Effector memory CD4-positive, alpha-beta T cell (primary cell): ENCODE results near the gene PAPSS1.

Experiments used
- DNase-seq, 3 donors: peaks; one replicate each; pipeline ENCODE4 v3.0.0-alpha.2; 2020
- H3K27ac ChIP-seq: 2 replicates; pipeline ENCODE4 v1.7.0; 2013; ENCODE audit warnings: mild to moderate bottlenecking, low read length, moderate library complexity; ENCODE audit not compliant: insufficient read depth, poor library complexity, severe bottlenecking
- H3K27me3 ChIP-seq: replicated peaks from 2 replicates; pipeline ENCODE4 v1.7.0; 2013; ENCODE audit warnings: mild to moderate bottlenecking, low read length; ENCODE audit not compliant: insufficient read depth, control insufficient read depth, poor library complexity, severe bottlenecking
- H3K36me3 ChIP-seq: 2 replicates; pipeline ENCODE4 v1.7.0; 2013; ENCODE audit warnings: mild to moderate bottlenecking, low read length, moderate library complexity; ENCODE audit not compliant: control insufficient read depth, insufficient read depth
- H3K4me1 ChIP-seq: 2 replicates; pipeline ENCODE4 v1.7.0; 2013; ENCODE audit warnings: low read length, mild to moderate bottlenecking; ENCODE audit not compliant: control insufficient read depth, insufficient read depth, poor library complexity, severe bottlenecking
- H3K4me3 ChIP-seq: 2 replicates; pipeline ENCODE4 v1.7.0; 2013; ENCODE audit warnings: low read length, low read depth, mild to moderate bottlenecking; ENCODE audit not compliant: insufficient read depth, poor library complexity, severe bottlenecking
- H3K9me3 ChIP-seq: 2 replicates; pipeline ENCODE4 v1.7.0; 2013; ENCODE audit warnings: mild to moderate bottlenecking, low read length, moderate library complexity; ENCODE audit not compliant: control insufficient read depth

PAPSS1 gene

DNA sequence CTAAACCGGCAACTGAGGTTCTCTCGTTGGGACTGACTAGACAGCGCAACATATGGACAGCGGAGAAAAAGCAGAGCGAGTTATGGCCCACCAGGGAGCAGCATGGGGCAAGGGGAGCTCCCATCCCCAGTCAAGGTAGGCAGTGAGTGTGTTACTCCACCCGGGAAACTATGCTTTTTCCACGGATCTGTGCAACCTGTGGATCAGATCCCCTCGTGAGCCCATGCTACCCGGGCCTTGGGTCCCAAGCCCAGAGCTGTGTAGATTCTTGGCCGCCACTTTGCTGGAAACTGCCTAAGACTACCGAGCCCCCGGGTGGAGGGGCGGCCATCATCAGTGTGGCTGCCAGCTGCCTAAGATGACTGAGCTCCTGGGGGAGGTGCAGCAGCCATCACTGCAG, 140.9 kb downstream of the PAPSS1 start:
- Histone ChIP-seq H3K9me3 (no peaks in the 10 kb centered on the region), H3K36me3 (no peaks in the 10 kb centered on the region), H3K27me3 (no peaks in the 10 kb centered on the region), H3K4me1 (no peaks in the 10 kb centered on the region), H3K27ac (no peak overlapping the region), H3K4me3 (no peak overlapping the region)
- no peak for DNase-seq

DNA sequence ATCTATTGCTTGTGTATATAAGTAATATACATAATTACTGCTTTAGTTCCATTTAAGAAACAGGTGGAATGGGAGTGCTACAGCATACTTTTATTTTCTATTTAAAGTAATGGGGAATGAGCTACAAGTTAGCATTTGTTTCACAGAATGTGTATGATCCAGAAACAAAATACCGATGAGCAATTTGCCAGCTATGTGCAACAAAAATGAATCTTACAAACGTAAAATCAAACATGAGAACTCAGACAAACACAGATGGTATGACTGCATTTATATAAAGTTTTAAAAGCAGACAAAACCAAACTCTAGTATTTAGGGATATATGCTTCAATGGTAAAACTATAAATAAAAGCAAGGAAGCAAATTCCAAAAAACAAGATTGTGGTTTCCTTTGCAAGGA, 141.7 kb downstream of the PAPSS1 start:
- no peaks in the 10 kb centered on the region for H3K27me3 ChIP-seq
- no peaks in the 10 kb centered on the region for H3K4me1 ChIP-seq
- H3K4me3 ChIP-seq = no peak overlapping the region
- no peaks in the 10 kb centered on the region for H3K9me3 ChIP-seq
- H3K27ac ChIP-seq = no peak overlapping the region
- H3K36me3 ChIP-seq = no peaks in the 10 kb centered on the region
- no peak for DNase-seq

DNA sequence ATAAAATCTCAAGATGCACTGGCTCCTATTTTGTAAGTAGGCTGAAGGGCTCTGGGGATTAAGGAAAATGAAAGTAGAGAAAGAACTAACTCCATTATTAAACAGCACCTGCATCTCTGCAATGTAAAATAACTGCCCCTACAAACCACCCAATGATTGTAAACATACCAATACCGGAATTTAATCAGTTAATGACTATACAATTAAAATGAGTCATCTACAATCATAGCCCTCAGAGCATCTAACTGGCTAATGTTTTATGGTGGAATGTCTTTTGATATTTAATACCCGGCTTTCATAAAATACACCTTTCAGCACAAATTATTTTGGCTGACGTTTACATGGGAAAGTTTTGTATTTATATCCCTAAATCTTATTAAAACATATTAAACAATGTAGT, 142.3 kb downstream of the PAPSS1 start:
- Histone ChIP-seq H3K27ac (no peak overlapping the region), H3K36me3 (no peaks in the 10 kb centered on the region), H3K4me3 (no peak overlapping the region), H3K4me1 (no peaks in the 10 kb centered on the region), H3K9me3 (no peaks in the 10 kb centered on the region), H3K27me3 (no peaks in the 10 kb centered on the region)
- DNase-seq = no peak

DNA sequence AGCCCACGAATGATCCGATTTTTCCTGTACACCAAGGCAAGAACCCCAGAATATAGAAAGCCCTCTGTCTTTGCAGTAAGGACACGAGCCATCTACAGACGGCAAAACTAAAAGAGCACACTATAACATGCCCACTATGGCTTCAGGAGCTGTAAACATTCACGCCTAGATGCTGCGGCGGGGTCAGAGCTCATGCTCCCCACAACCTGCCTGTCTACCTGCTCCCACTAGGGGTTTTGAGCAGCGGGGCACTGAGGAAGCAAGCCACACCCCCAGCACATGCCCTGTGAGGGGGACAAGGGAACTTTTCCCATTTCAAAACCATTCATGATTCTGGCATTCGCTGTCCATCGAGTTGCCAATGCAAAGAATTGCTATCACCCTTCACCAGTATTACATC, 144.8 kb downstream of the PAPSS1 start:
- DNase-seq = no peak
- Histone ChIP-seq H3K4me1 (no peaks in the 10 kb centered on the region), H3K36me3 (no peaks in the 10 kb centered on the region), H3K27me3 (no peaks in the 10 kb centered on the region), H3K27ac (no peak overlapping the region), H3K9me3 (no peaks in the 10 kb centered on the region), H3K4me3 (no peak overlapping the region)

DNA sequence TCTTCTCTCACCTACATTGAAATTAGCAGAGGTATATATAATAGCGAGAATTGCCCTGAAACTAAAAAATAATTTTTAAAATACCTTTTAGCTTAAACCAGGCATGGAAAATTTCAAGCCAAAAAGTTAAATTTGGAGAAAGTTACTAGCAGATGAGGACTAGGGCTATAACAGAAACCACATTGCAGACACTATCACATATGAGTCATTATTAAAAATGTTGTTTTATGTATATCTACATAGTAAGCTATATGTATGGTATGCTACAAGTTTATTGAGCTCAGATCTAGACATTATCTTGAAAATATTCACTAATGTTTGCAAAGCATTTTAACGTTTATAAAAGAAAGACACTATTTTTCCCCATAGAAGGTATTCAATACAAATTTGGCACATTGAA, 147.8 kb downstream of the PAPSS1 start:
- no peaks in the 10 kb centered on the region for H3K9me3 ChIP-seq
- no peaks in the 10 kb centered on the region for H3K4me1 ChIP-seq
- H3K36me3 ChIP-seq = no peaks in the 10 kb centered on the region
- no peak overlapping the region for H3K4me3 ChIP-seq
- H3K27me3 ChIP-seq = no peaks in the 10 kb centered on the region
- H3K27ac ChIP-seq = no peak overlapping the region
- no peak for DNase-seq

DNA sequence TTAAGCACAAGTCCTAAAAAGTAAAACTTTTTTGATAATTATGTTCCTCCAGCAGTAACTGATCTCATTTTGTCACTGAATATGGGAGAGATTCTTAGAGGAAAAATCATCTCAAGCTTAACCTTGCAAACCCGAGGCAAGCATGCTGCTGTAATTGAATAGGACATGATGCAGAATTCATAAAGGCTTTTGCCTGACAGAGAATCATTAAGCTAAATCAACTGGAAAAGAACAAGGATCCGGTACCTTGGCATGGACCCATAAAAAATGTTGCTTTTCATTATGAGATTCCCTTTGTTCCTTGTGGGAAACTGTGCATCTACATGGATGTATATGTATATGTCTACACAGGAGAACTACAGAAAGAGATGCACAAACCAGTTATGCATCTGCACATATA, 149.1 kb downstream of the PAPSS1 start:
- Histone ChIP-seq H3K4me1 (no peaks in the 10 kb centered on the region), H3K4me3 (no peak overlapping the region), H3K36me3 (no peaks in the 10 kb centered on the region), H3K27me3 (no peaks in the 10 kb centered on the region), H3K27ac (no peak overlapping the region), H3K9me3 (no peaks in the 10 kb centered on the region)
- no peak for DNase-seq

DNA sequence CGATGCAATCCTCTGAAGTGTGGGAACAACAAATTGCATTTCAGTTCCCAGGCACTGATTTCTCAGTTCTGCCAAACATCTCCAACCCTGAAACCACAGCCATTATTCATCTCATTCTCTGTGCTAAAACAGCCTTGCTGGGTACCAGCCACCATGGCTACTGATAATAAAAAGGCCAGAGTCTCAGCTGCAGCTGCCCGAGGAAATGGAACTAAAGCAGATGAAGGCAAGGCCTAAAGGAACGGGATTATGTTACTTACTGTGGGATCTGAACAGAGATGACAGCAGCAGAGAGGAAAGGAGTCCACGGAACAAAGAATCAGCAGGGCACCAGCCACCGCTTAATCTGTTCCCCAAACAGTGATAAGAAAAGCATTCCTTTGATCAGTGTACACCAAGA, 155.7 kb downstream of the PAPSS1 start:
- H3K4me3 ChIP-seq = no peak overlapping the region
- H3K36me3 ChIP-seq = no peaks in the 10 kb centered on the region
- no peaks in the 10 kb centered on the region for H3K9me3 ChIP-seq
- no peak for DNase-seq
- peaks cover 3% of the 10 kb centered on the region for H3K27me3 ChIP-seq
- no peaks in the 10 kb centered on the region for H3K4me1 ChIP-seq
- no peak overlapping the region for H3K27ac ChIP-seq
